Suppressor macrophage treated with lipopolysaccharide for 1 hour (primary cell): ENCODE data around the gene HYI.

Experiments
- DNase-seq, 3 donors: peaks; one replicate each; pipeline ENCODE4 v3.0.0-alpha.2; 2020 to 2022

The HYI gene

DNA sequence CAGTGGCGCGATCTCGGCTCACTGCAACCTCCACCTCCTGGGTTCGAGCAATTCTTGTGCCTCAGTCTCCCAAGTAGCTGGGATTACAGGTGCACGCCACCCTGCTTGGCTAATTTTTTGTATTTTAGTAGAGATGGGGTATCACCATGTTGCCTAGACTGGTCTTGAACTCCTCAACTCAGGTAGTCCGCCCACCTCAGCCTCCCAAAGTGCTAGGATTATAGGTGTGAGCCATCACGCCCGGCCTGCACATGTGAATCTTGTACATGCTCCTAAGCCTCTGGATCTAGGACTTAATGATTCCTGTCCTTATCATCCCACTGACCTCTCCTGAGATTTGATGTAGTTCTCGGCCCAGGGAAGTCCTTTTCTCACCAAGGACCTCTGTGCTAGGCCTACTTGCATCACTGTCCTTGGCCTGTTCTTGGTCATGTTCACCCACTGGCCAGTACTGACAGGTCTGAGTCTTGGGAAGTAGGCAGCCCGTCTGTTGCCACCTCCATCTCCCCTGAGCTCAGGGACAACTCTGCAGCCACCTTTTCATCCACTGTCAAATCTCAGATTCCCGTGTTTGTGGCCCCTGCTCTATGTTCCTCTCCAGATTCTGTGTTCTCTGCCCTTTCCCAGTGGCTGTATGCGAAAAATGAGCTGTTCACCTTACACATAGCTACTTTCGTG is 9.4 kb downstream of the HYI start:
- DNase-seq: no peak

DNA sequence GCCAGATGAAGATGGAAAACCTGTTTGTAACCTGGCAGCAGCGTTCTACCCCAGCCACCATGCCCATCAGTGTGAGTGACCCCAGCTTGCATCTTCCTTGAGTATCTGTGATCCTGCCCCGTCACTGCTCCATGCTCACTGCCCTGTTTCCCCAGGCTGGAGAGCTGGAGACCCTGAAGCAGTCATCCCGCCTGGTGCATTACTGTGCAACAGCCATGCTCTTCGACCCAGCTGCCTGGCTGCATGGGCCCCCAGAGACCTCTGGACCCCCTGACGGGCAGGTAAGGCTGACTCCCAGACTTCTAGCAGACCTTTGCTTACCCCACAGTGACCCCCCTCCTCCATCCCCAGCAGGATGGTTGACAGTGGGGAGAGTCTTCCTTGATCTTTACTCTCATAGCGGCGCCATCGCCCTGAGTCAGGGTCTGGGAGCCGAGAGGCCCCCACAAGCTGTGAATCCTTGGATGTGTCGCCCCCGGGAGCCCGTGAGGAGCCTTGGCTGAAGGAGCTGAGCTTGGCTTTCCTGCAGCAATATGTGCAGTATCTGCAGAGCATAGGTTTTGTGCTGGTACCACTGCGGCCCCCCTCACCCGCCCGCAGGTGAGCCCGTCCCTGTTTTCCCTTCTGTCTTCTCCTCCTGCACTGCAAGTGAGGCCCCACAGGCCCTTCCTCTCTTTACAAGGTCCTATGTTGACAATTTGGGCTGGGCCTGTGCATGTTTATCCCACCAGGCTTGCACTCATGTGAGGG is 10.4 kb downstream of the HYI start:
- no peak for DNase-seq

- no peak for DNase-seq
Observed at GRCh38 chr1:43442756-43443155, 11.0 kb downstream of the HYI start.

DNA sequence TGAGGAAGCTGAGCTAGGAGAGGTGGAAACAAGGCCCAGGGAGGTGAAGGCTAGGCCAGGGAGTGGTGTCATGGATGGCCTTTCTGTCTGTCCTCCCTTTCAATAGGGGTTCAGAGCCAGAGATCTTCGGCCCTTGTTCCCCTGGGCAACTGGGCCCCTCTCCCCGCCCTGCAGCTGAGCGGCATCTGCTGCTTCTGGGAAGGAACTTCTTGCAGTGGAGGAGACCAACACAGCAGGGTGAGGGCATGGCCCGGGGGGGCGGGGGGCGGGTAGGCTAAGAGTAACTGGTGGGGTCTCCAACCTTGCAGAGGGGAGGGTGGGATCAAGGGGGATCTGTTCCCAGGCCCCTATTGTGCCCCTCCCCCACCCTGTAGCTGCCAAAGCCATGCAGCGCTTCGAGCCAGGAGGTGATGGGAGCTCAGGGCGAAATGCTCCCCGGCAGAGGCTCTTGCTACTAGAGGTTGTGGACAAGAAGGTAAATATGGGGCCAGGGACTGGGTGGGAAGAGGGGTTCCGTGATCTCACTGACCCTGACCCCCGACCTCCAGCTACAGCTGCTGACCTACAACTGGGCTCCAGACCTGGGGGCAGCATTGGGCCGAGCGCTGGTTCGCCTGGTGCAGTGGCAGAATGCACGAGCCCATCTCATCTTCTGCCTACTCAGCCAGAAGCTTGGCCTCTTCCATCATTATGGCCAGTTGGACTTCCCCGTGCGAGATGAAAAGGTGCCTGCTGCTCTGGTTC is 11.7 kb downstream of the HYI start:
- DNase-seq: no peak

DNA sequence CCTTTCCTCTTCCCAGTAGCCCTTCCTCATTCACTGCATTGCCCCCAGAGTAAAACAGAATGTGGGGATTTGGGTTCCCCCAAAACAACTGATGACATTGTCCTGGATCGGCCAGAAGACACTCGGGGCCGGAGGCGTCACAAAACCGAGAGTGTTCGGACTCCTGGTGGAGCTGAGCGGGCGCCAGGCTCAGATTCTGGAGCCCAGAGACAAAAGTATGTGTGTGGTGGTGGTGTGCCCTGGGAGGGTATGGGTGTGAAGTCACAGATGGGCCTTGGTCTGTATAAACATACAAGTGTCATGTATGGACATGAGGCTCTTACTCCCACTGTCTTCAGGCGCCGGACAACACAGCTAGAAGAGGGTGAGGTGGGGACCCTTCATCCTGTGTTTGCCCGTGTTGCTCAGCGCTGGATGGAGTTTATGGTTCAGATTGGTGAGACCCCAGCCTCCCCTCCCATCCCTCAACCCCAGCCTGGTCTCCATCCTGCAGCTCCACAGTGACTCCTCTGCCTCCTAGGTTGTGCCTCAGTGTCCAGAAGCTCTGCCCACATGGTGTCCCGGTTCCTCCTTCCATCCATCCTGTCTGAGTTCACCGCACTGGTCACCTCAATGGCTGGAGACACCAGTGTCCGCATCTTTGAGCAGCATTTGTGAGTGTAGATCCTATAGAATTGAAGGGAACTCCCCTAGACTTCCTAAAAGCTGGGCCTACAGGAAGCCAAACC is 12.4 kb downstream of the HYI start:
- DNase-seq: no peak

- DNase-seq: no peak
Observed at GRCh38 chr1:43440358-43440757, 13.4 kb downstream of the HYI start.

GRCh38 chr1:43439781-43440180 is 13.9 kb downstream of the HYI start:
- DNase-seq: no peak

GRCh38 chr1:43438953-43439581 is 14.7 kb downstream of the HYI start:
- DNase-seq: no peak

- no peak for DNase-seq
Observed at GRCh38 chr1:43438576-43438952, 15.2 kb downstream of the HYI start.

- no peak for DNase-seq
Observed at GRCh38 chr1:43438006-43438405, 15.7 kb downstream of the HYI start.

DNA sequence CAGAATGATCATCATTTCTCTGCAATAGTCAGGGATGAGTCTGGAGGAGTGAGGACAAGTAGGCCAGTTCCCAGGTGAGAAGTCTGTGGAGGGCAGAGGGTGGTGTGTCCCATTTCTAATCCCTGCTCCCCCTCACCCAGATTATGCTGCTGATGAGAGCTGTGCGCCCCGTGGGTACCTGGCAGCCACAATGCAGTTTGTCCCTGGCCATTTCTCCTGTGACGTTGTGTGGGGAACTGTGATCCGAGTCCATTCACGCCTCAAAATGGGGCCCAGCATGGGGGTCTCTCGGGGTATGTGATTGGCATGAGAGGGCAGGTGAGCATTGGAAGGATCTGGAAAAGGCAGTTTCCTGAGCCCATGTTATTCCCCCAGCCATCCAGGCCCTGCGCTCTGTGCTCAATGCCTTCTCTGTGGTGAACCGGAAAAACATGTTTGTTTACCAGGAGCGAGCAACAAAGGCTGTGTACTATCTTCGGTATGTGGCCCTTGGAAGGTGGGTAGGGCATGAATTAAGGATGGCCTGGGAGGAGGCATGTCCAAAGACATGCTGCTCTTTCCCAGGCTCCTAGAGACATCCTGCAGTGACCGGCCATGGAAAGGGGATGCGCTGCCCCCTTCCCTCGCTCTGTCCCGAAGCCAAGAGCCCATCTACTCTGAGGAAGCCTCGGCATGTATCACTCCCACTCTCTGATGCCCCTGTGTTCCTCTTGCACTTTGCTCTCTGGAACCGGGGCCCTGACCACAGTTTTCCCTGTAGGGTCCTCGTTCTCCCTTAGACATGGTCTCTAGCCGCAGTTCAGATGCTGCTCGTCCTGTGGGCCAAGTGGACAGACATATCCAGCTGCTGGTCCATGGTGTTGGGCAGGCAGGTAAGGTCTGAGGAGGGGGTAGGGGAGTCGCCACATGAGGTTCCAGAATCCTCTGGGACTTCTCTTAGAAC is 16.4 kb downstream of the HYI start:
- no peak for DNase-seq

- no peak for DNase-seq
Observed at GRCh38 chr1:43436371-43436770, 17.4 kb downstream of the HYI start.

DNA sequence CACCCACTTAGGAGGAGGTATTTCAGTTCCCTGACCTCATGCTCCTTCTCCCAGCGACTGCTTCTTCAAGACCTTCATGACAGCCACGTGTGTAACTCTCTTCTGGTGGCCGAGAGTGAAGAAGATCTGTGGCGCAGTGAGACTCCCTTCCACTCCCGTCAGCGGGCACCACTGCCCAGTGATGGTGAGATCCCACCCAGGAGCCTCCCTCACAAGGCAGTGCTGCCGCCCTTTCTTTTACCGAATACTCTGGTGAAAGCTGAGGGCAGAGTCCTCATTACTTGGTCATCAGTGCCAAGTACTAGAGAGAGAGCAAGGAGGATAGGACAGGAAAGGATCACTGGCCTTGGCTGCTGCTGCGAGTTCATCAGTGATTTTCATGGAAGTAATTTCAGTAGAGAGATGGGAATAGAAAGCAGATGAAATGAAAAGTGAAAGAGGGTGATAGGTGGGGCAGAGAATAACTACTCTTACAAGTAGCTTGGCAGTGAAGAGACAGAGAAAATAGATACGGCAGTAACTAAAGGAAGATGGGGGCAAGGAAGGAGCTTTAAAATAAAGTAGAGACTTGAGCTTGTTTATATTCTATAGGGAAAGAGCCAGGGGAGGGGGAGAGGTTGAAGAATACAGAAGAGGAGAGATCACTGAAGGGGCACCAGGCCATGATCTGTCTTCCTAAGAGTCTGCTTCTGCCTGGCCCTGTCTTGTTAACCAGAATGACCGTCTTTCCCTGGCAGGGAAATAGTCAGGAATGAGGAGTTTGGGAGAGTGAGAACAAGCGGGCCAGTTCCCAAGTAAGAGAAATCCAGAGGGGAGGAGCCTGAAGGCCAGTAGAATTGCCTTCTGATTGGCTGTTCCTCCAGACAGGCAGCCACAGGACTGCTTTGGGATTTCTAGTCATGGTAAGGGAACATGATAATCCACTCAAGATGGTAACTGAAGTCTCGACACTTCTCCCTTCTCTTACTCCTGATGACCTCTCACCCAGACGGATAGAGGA is 18.3 kb downstream of the HYI start:
- DNase-seq: no peak

GRCh38 chr1:43434256-43434655 is 19.5 kb downstream of the HYI start:
- DNase-seq: no peak

DNA sequence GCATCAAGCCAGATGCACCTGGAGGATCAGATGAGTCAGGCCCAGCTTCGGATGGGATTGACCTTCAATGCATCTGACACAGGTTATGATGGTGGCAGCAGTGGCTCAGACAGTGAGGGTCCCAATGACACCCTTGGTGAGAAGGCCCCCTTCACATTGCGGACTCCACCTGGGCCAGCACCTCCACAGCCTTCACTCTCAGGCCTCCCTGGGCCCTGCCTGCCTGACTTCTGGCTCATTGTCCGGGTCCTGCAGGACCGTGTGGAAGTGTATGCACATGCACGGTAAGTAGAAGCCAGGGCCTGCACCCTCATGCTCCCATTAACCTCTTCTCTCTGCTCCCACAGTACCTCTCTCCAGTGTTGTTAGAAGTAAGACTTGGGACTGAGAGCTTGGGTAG is 20.8 kb downstream of the HYI start:
- DNase-seq: no peak

DNA sequence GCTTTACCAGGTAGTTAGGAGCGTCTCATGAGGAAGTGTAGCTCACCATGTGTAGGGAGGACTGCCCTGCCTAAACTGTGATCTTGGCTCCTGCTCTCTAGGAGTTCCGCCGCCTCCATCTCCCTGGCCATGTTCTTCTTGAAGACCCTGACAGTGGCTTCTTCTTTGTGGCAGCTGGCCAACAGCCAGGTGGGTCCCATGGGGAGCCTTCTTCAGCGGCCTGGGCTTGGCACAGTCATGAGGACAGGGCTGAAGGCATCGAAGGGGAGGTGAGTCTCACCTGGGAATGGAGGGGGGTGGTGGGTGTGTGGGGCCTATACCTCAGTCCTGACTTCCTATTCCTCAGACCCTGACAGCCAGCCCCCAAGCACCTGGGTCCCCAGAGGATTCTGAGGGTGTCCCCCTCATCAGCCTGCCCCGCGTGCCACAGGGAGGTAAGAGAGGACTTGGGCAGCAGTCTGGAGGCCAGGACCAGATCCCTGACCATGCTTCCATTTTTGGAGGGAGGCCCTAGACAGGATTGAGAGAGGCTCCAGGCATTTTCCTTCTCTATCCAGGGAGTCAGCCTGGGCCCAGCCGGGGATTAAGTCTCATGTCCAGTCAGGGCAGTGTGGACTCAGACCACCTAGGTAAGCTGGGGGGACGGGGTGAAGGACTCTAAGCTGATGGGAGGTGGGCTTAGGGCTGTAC is 21.4 kb downstream of the HYI start:
- DNase-seq: no peak

DNA sequence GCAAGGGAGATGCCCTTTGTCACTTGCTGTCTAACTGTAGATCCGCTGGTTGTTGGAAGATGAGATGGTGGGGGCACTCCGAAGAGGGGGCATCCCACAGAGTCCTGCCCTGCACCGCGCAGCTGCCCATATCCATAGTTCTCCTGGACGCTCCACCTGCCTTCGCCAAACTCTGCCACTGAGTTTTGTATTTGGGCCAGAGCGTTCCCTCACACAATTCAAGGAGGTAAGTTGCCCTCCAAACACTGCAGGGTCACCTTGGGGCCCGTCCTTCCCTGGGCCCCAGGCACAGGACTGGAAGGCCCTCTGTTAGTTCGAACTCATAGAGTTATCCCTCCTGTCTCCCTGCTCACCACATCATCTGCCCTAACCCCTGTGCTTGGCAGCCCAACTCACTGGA is 22.1 kb downstream of the HYI start:
- no peak for DNase-seq

DNA sequence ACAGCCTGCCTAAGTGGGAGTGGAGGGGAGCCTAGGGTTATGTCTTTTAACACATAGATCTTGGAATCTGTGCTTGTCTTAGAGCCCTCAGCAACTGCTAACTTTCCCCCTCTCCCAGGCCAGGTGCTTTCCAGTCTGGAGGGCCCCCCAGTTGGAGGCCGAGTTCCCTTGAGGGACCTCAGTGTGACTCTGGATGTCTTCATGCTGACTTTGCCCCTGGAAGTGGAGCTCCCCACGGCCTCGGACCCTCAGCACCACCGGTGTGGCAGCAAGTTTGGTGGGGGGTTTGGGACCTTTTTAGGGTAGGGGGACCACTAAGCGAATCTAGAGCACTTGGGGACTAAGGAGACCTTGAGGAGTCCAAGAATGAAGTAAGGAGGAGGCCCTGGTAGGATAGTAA is 22.9 kb downstream of the HYI start:
- no peak for DNase-seq

GRCh38 chr1:43427941-43428340 is 25.8 kb downstream of the HYI start:
- DNase-seq: no peak

- no peak for DNase-seq
Observed at GRCh38 chr1:43427524-43427923, 26.2 kb downstream of the HYI start.
